Activated T-helper 1 cell treated with Interleukin-2 at 50 U/mL for 16 hours (primary cell): ENCODE data around the gene ARFIP2.

Experiments
- DNase-seq: peaks from one replicate; pipeline ENCODE4 v3.0.0-alpha.2; 2020; ENCODE audit warnings: low read depth

The ARFIP2 gene

DNA sequence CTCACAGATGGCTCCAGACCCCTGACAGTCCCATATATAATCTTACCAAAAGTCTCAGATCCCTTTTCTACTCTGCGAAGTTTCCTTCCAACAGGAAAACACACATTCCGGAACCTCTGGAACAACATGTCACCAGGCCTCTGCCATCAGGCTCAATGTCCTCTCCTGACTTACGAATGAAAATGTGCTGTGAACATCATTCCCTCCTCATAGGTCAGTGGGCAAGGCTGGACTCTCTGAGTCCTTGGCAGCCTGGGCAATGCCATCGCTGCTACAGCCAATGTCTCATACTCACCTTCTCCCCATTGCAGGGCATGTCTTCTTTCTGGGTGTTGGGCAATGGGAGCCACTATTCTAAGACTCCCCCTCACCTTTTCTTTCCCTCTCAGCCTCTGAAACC, 38.7 kb downstream of the ARFIP2 start:
- DNase-seq, result no peak

DNA sequence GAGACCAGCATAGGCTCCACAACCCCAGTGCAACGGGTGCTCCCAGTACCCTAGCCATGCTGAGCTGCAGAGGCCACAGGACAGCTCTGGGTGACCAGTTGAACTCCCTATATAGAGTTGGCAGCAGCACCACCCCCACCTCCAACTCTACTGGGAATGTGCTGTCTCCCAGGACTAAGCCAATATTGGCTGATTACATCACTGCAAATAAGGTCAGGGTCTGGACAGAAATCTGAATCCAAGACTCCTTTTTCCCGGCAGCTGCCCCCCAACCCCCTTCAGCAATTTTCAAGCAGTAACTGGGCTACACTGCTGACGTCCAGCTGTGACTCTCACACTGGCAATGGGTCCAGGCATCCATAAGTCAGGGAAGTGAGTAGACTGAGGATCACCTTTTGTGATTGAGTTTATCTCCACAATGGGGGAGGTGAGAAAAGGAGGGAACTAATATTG, 40.2 kb downstream of the ARFIP2 start, which contains the start of gene HPX:
HPX (minus strand) TSS at position 82 of the 453 bp plus-strand sequence; CDS start at position 58, 24 bp downstream.
- DNase-seq, result no peak

DNA sequence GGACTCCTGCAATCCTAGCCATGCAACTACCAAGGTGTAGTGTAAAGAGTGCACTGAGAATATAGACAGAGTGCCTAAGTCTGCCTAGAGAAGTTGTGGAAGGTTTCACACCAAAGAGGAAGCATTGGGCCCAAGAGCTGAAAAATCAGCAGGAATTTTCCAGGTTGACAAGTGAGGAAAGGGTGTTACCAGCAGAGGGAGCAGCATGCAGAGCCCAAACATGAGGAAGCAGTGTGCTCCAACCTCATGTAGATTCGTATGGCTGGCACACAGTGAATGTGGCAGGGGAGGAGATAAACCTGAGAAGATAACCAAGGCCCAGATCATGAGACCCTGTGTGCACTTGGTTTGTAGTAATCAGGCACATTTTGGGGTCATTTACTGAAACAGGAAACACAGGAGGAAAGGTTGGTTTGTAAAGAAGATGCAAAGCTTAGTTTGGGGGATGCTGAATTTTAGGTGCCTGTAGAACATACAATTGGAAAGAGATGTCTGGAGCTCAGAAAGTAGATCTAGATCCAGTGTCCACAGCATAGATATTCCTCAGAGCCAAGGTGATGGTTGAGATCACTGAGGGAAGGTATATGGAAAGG, 42.1 kb downstream of the ARFIP2 start:
- DNase-seq, result no peak

DNA sequence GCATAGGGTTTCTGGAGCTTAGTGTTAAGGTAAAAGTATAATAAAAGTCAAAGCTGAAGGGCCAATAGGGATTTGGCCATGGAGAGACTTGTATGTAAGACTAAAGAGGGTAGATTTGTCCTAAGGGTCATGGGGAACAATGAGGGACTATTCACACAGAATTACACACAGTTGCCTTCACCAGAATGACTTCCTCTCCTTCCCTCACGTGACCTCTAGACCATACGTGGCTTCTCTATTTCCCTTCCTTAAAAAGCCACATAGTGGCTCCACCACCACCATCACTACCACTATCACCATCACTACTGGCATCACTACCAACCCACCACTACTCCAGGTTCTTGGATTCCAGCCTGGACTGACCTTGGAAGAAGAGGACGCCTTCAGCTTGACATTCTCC, 43.1 kb downstream of the ARFIP2 start:
- no peak for DNase-seq

DNA sequence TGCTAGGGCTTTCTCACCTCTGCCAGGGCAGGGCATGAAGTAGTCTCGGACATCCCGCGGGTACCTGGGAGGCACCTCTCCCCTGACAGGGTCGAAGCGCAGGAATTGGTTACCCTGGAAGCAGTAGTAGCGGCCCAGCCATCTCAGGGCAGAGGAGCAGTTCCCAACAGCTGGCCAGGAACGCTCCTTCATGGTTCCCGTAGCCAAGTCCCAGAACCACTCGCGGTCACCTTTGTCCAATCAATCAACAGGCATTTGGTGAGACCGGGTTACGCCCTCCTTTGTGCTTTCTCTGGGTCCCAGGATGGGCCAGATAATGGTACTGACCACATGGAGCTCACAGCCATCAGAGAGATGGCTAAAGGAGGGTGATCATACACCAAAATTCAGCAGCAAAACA, 43.7 kb downstream of the ARFIP2 start:
- no peak for DNase-seq

DNA sequence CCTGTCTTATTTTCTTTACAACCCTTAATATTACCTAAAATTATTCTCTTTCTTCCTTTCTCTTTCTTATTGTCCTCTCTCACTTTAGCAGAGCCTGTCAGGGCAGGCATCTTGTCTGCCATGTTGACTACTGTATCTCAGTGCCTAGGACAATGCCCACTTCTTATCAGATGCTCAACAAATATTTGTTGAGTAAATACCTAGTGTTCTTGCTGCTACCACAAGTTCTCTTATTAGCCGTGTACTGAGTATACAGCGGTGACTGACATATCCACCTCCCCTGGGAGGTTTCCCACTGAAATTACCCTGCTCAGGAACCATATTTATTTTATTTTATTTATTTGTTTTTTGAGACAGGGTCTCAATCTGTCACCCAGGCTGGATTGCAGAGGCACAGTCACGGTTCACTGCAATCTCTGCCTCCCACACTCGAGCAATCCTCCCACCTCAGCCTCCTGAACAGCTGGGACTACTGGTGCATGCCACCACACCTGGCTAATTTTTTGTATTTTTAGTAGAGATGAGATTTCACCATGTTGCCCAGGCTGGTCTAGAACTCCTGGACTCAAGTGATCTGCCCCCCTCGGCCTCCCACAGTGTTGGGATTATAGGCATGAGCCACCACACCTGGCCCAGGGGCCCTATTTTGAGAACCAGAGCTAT, 47.0 kb downstream of the ARFIP2 start:
- no peak for DNase-seq

DNA sequence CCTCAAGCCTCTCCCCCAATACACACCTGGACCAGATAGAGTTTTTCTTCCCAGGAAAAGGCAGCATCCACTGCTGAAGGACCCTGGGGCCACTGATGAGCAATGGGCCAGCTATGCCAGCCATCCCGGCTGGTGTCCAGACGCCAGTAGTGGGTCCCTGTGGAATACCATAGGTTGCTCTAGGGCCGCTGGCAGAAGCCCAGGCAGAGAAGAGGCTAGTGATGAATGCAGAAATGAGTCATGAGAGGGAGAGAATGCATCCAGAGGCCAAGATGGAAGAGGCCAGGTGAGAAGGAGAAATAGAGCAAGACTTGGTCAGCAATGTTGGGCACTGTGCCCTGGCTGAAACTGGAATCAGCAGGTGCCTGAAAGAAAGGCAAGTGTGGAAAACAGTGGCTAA, 49.3 kb downstream of the ARFIP2 start:
- DNase-seq, result no peak

DNA sequence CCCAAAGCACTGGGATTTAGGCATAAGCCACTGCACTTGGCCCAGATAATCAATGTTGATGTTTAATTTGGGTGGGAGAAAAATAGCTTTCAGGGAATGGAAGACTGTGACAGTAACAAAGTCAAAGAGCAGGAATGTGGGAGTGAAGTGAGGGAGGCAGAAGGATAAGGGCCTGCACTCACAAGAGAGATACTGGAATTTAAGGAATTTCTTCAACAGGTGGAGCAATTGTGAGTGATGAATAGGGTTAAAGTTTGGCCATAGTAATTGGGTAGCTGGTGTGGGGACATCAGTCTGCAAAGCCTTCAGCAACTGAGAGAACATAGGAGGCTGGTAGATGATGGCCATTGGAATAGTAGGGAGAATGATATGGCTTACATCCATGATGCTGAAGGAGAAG, 53.6 kb downstream of the ARFIP2 start:
- DNase-seq, result no peak
